ENCODE results near the gene PLCD3.
A peak's percentile ranks its signal among the peaks of the same experiment; 100 is the strongest.

The PLCD3 gene

GRCh38 chr17:45067637-45068036 lies 64.7 kb downstream of the PLCD3 start:
- TF ChIP-seq POLR2AphosphoS5 (IDR thresholded peaks at IDR 0.05; ENCODE audit: low read depth, low read length) (no peak), TAF1 (IDR thresholded peaks at IDR 0.05; ENCODE audit: borderline replicate concordance, insufficient read depth, low read length) (no peak), FOXP2 (optimal IDR thresholded peaks at IDR 0.05; ENCODE audit: borderline replicate concordance, extremely low read depth, extremely low read length, insufficient read depth) (no peak), SIN3A (IDR thresholded peaks at IDR 0.05; ENCODE audit: borderline replicate concordance, insufficient read depth, low read length) (no peak)
- TF ChIP-seq, protein P1, sequence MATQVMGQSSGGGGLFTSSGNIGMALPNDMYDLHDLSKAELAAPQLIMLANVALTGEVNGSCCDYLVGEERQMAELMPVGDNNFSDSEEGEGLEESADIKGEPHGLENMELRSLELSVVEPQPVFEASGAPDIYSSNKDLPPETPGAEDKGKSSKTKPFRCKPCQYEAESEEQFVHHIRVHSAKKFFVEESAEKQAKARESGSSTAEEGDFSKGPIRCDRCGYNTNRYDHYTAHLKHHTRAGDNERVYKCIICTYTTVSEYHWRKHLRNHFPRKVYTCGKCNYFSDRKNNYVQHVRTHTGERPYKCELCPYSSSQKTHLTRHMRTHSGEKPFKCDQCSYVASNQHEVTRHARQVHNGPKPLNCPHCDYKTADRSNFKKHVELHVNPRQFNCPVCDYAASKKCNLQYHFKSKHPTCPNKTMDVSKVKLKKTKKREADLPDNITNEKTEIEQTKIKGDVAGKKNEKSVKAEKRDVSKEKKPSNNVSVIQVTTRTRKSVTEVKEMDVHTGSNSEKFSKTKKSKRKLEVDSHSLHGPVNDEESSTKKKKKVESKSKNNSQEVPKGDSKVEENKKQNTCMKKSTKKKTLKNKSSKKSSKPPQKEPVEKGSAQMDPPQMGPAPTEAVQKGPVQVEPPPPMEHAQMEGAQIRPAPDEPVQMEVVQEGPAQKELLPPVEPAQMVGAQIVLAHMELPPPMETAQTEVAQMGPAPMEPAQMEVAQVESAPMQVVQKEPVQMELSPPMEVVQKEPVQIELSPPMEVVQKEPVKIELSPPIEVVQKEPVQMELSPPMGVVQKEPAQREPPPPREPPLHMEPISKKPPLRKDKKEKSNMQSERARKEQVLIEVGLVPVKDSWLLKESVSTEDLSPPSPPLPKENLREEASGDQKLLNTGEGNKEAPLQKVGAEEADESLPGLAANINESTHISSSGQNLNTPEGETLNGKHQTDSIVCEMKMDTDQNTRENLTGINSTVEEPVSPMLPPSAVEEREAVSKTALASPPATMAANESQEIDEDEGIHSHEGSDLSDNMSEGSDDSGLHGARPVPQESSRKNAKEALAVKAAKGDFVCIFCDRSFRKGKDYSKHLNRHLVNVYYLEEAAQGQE (IDR thresholded peaks at IDR 0.05; ENCODE audit: insufficient read depth in 1 of 2, low read depth in 2 of 2, low read length in 2 of 2) = no peak

DNA sequence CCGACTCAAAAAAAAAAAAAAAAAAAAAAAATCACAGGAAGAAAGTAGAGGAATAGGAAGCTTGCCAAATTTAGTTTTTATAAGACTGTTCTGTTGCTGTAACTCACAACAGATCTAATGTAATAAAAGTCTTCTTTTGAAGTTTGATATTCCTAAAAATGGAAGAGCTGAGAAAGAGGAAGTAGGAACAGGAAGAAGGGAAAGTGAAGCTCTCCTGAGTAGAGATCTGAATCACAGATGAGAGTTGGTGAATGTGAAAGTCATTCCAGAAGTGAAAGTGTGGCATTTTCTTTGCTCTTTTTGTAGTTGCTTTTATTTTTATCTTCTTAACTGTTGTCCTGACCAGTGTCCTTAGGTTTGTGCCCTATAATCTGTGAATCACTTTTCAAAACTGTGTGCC lies 69.1 kb downstream of the PLCD3 start:
- TF ChIP-seq FOXP2 (optimal IDR thresholded peaks at IDR 0.05; ENCODE audit: borderline replicate concordance, extremely low read depth, extremely low read length, insufficient read depth) (no peak), SIN3A (IDR thresholded peaks at IDR 0.05; ENCODE audit: borderline replicate concordance, insufficient read depth, low read length) (no peak), TAF1 (IDR thresholded peaks at IDR 0.05; ENCODE audit: borderline replicate concordance, insufficient read depth, low read length) (no peak), POLR2AphosphoS5 (IDR thresholded peaks at IDR 0.05; ENCODE audit: low read depth, low read length) (no peak)
- TF ChIP-seq, protein P1 (IDR thresholded peaks at IDR 0.05; ENCODE audit: insufficient read depth in 1 of 2, low read depth in 2 of 2, low read length in 2 of 2) = no peak

GRCh38 chr17:45061606-45062205 lies 70.6 kb downstream of the PLCD3 start:
- TF ChIP-seq TAF1 (IDR thresholded peaks at IDR 0.05; ENCODE audit: borderline replicate concordance, insufficient read depth, low read length) = peak; percentile 53; the same call in 1 of the 2 replicates
- no peak for TF ChIP-seq POLR2AphosphoS5 (IDR thresholded peaks at IDR 0.05; ENCODE audit: low read depth, low read length)

DNA sequence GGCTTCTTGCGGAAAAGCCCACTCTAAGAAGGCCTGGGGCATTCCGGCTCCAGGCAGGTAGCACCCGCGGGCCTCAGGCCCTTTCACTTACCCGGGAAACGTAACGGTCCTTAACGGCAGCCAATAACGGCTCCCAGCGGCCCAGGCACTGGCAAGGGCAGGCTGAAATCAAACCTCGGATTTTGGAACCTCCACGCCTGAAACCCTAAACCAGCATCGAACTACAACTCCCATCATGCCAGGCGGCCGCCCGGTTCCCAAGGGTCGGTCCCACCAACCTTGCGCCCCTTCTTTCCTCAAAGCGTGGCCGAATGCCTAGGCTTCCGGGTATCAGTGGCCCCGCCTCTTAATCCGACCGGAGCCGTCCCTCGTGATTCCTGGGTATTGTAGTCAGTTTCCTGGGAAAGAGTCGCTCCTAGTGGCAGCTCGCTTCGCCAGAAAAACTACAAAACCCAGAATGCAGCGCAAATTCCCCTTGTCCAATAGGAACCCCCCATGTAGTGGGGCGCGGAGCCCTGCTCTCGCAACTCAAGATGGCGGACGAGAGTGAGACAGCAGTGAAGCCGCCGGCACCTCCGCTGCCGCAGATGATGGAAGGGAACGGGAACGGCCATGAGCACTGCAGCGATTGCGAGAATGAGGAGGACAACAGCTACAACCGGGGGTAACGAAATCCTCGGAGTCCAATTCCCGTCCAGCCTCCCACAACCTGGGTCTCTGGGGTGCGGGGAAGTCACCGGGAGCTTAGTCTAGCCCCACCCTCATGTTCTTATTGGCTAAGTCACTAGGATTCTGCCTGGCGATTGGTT lies 71.3 kb downstream of the PLCD3 start, which contains the start of gene NMT1:
TSS of gene NMT1 (plus strand) at position 521 of the 809 bp plus-strand sequence. CDS start at position 534, 13 bp downstream.
- TF ChIP-seq FOXP2 (optimal IDR thresholded peaks at IDR 0.05; ENCODE audit: borderline replicate concordance, extremely low read depth, extremely low read length, insufficient read depth) (peak; percentile 10), TAF1 (IDR thresholded peaks at IDR 0.05; ENCODE audit: borderline replicate concordance, insufficient read depth, low read length) (peak; percentile 99), SIN3A (IDR thresholded peaks at IDR 0.05; ENCODE audit: borderline replicate concordance, insufficient read depth, low read length) (no peak), POLR2AphosphoS5 (IDR thresholded peaks at IDR 0.05; ENCODE audit: low read depth, low read length) (peak; percentile 97)
- TF ChIP-seq, protein P1 (IDR thresholded peaks at IDR 0.05; ENCODE audit: insufficient read depth in 1 of 2, low read depth in 2 of 2, low read length in 2 of 2) = peak; percentile 47 to 79; a peak in 2 of 4 replicates

- TF ChIP-seq POLR2AphosphoS5 (IDR thresholded peaks at IDR 0.05; ENCODE audit: low read depth, low read length) = no peak
- no peak for TF ChIP-seq FOXP2 (optimal IDR thresholded peaks at IDR 0.05; ENCODE audit: borderline replicate concordance, extremely low read depth, extremely low read length, insufficient read depth)
- TF ChIP-seq SIN3A (IDR thresholded peaks at IDR 0.05; ENCODE audit: borderline replicate concordance, insufficient read depth, low read length) = no peak
- no peak for TF ChIP-seq TAF1 (IDR thresholded peaks at IDR 0.05; ENCODE audit: borderline replicate concordance, insufficient read depth, low read length)
- TF ChIP-seq, protein P1 (IDR thresholded peaks at IDR 0.05; ENCODE audit: insufficient read depth in 1 of 2, low read depth in 2 of 2, low read length in 2 of 2) = no peak
Measured at GRCh38 chr17:45060382-45060796, 71.9 kb downstream of the PLCD3 start.

All from PFSK-1 (cell line).